Adrenal gland (tissue), 12 donors: ENCODE results near the gene RPL35. TPM values are rescaled to one million over a fixed set of nuclear protein-coding genes. Genes with fewer than 3 reads are reported as not detected.
A peak's percentile ranks its signal among the peaks of the same experiment; 100 is the strongest.

ENCODE experiments used
- DNase-seq, 7 donors: peaks; one replicate each; pipeline ENCODE4 v3.0.0-alpha.2; 2019 to 2020
- H3K27ac ChIP-seq, 5 donors: fragments of 200-600 bp; sonication (generic) in 4 of 5; 1 replicate in 3 of 5; 2 replicates in 2 of 5; pipeline versions ENCODE4 v1.5.1 to v1.8.0; 2016 to 2020; ENCODE audit warnings: mild to moderate bottlenecking in 1 of 5
- H3K27me3 ChIP-seq: fragments of 200-600 bp; 2 replicates; pipeline ENCODE4 v1.8.0; 2021
- H3K36me3 ChIP-seq, 2 donors: fragments of 200-600 bp; replicated peaks in 1 of 2; 1 replicate in 1 of 2; 2 replicates in 1 of 2; pipeline versions ENCODE4 v1.5.1 to v1.8.0; 2018 to 2022
- H3K4me1 ChIP-seq, 2 donors: fragments of 200-600 bp; replicated peaks in 1 of 2; 1 replicate in 1 of 2; 2 replicates in 1 of 2; pipeline versions ENCODE4 v1.5.1 to v1.8.0; 2018 to 2021
- H3K4me3 ChIP-seq, 4 donors: fragments of 200-600 bp; sonication (generic) in 3 of 4; one replicate each; pipeline ENCODE4 v1.5.1; 2016 to 2018
- H3K9me3 ChIP-seq, 3 donors: fragments of 200-600 bp; sonication (generic) in 1 of 3; replicated peaks in 1 of 3; 1 replicate in 2 of 3; 2 replicates in 1 of 3; pipeline versions ENCODE4 v1.5.1 to v1.8.0; 2016 to 2021
- CTCF ChIP-seq, 6 experiments: fragments of 450-650 bp in 4 of 6; fragments of 200-600 bp in 2 of 6; sonication (generic) in 1 of 6; IDR thresholded peaks; 1 replicate in 5 of 6; 2 replicates in 1 of 6; pipeline versions ENCODE4 v1.5.1 to v1.8.0; 2016 to 2021; ENCODE audit warnings: antibody characterized with exemption in 6 of 6, mild to moderate bottlenecking in 2 of 6, moderate library complexity in 1 of 6
- POLR2A ChIP-seq, 2 donors: fragments of 450-650 bp; IDR thresholded peaks; one replicate each; pipeline ENCODE4 v1.6.1; 2017; ENCODE audit warnings: antibody characterized with exemption in 2 of 2, mild to moderate bottlenecking in 2 of 2, moderate library complexity in 1 of 2
- WGBS, 4 donors: extraction: QIAGEN DNeasy Blood & Tissue Kit in 2 of 4; methylation state at CpG; one replicate each; pipeline versions ENCODE4 v1.1.5 to v1.1.7; 2013 to 2017; 5-methylcytosine and 5-hydroxymethylcytosine counted together
- intact Hi-C, 2 donors: fragments of 100-400 bp; cut with DNase I; formaldehyde crosslinking; loops; one replicate each; pipeline versions ENCODE4 v1.14.1 to v1.15.0; 2022 to 2023
- polyA plus RNA-seq, 3 donors: library from polyadenylated mRNA; stranded (reverse); fragments of 200-250 nt in 2 of 3; fragments of 350-450 nt in 1 of 3; fragmentation: Illumina TruSeq in 1 of 3; extraction: RNeasy Lipid Tissue Mini Kit (QIAGEN cat#74804) in 1 of 3; gene quantifications; one replicate each; pipeline ENCODE4 v1.2.3, GENCODE V29; 2013 to 2014
- total RNA-seq, 9 donors: library from RNA; depleted of rRNA in 4 of 9; stranded (reverse); fragments of >200 nt in 4 of 9; fragments of 120-200 nt in 1 of 9; fragmentation: NEBNext Ultra II Directional in 1 of 9; extraction: Animal tissue kit (Norgen Biotek cat#: 25700) in 1 of 9; gene quantifications; one replicate each; pipeline versions ENCODE4 v1.1.0 to v1.2.4, GENCODE V29; 2013 to 2023
- donor health status: healthy with polysubstance abuse.
- donor health status: Bipolar disorder and iron deficiency.
- donor health status: DM: yes; HTN: yes; CAD: no.
- donor health status: DM: no; HTN: no; CAD: no.
- donor health status: DM: no; HTN: no; CAD: no.
- donor health status: DM: yes; HTN: yes; CAD: no.

The RPL35 gene
- total and polyA plus RNA-seq, 12 donors = 884 to 4,952 (median 1,541) TPM

- no peak overlapping the region for H3K4me3 ChIP-seq
- H3K9me3 ChIP-seq = no peaks in the 10 kb centered on the region
- TF ChIP-seq POLR2A (IDR thresholded peaks at IDR 0.05) (no peak), CTCF (IDR thresholded peaks at IDR 0.05) (no peak)
- intact Hi-C loops = no loop called here
- H3K36me3 ChIP-seq = no peaks in the 10 kb centered on the region
- H3K27me3 ChIP-seq = no peaks in the 10 kb centered on the region
- H3K4me1 ChIP-seq = peaks cover 14 to 33% of the 10 kb centered on the region in 2 donors
- 42 to 47% (median 45%) methylated on average over 7 to 13 of the region's 13 CpGs for WGBS, 4 donors
- peak overlapping the region in 1 of 5 donors; percentile 72 for H3K27ac ChIP-seq
- peak; percentile 65 to 92 (median 85) for DNase-seq
These were observed 26.7 kb downstream of the RPL35 start for GRCh38 chr9:124835026-124835557.

GRCh38 chr9:124834591-124834990 lies 27.2 kb downstream of the RPL35 start:
- WGBS, 4 donors = 64 to 77% (median 71%) methylated on average over 6 to 7 of the region's 7 CpGs
- H3K4me3 ChIP-seq = no peak overlapping the region
- no peaks in the 10 kb centered on the region for H3K36me3 ChIP-seq
- H3K4me1 ChIP-seq = peaks cover 14 to 30% of the 10 kb centered on the region in 2 donors
- TF ChIP-seq POLR2A (IDR thresholded peaks at IDR 0.05) (no peak), CTCF (IDR thresholded peaks at IDR 0.05) (no peak)
- peak overlapping the region in 1 of 5 donors; percentile 72 for H3K27ac ChIP-seq
- DNase-seq = no peak
- no peaks in the 10 kb centered on the region for H3K27me3 ChIP-seq
- H3K9me3 ChIP-seq = no peaks in the 10 kb centered on the region
- intact Hi-C loops = no loop called here

- Histone ChIP-seq H3K27me3 (no peaks in the 10 kb centered on the region), H3K36me3 (no peaks in the 10 kb centered on the region), H3K27ac (peak overlapping the region in 2 of 5 donors; percentile 52 to 62), H3K4me3 (no peak overlapping the region), H3K4me1 (peaks cover 14 to 30% of the 10 kb centered on the region in 2 donors), H3K9me3 (no peaks in the 10 kb centered on the region)
- intact Hi-C loops = no loop called here
- TF ChIP-seq POLR2A (IDR thresholded peaks at IDR 0.05) (no peak), CTCF (IDR thresholded peaks at IDR 0.05) (no peak)
- DNase-seq = peak; percentile 66 to 92 (median 88)
- 43 to 55% (median 44%) methylated on average over 7 to 9 of the region's 9 CpGs for WGBS, 4 donors
These were observed 30.0 kb downstream of the RPL35 start for GRCh38 chr9:124831642-124832364.

GRCh38 chr9:124830593-124830992 lies 31.2 kb downstream of the RPL35 start:
- DNase-seq = no peak
- H3K27ac ChIP-seq = no peak overlapping the region
- no peak for TF ChIP-seq POLR2A (IDR thresholded peaks at IDR 0.05)
- TF ChIP-seq CTCF (IDR thresholded peaks at IDR 0.05) = no peak
- no peak overlapping the region for H3K4me3 ChIP-seq
- intact Hi-C loops = no loop called here
- no peaks in the 10 kb centered on the region for H3K36me3 ChIP-seq
- H3K9me3 ChIP-seq = no peaks in the 10 kb centered on the region
- H3K27me3 ChIP-seq = no peaks in the 10 kb centered on the region
- H3K4me1 ChIP-seq = peaks cover 14 to 25% of the 10 kb centered on the region in 2 donors
- 60 to 76% (median 68%) methylated on average over 4 of the region's 4 CpGs for WGBS, 4 donors
